H9 (cell line): ENCODE data around the gene SEMA3E. TPM values are rescaled to one million over a fixed set of nuclear protein-coding genes. Genes with fewer than 3 reads are reported as not detected.

Experiments
- DNase-seq: peaks from one replicate; pipeline ENCODE4 v3.0.0-alpha.2; 2017
- H2AFZ ChIP-seq: one replicate; pipeline ENCODE4 v1.6.1; 2013; ENCODE audit warnings: mild to moderate bottlenecking, low read length, control low read depth, moderate library complexity
- H2AK5ac ChIP-seq: 2 replicates; pipeline ENCODE4 v1.6.1; 2013; ENCODE audit warnings: low read length, control low read depth, mixed read lengths; ENCODE audit not compliant: insufficient read length
- H2BK120ac ChIP-seq: one replicate; pipeline ENCODE4 v1.6.1; 2013; ENCODE audit warnings: low read depth, mild to moderate bottlenecking, low read length, control low read depth, inconsistent platforms; ENCODE audit not compliant: poor library complexity, severe bottlenecking
- H2BK12ac ChIP-seq: 2 replicates; pipeline ENCODE4 v1.6.1; 2013; ENCODE audit warnings: low read length, control low read depth, mixed read lengths, low read depth; ENCODE audit not compliant: insufficient read length
- H2BK15ac ChIP-seq: 2 replicates; pipeline ENCODE4 v1.6.1; 2013; ENCODE audit warnings: low read depth, low read length, control low read depth
- H2BK20ac ChIP-seq: one replicate; pipeline ENCODE4 v1.6.1; 2013; ENCODE audit warnings: low read depth, mild to moderate bottlenecking, low read length, control low read depth, inconsistent platforms; ENCODE audit not compliant: poor library complexity, severe bottlenecking
- H2BK5ac ChIP-seq: 2 replicates; pipeline ENCODE4 v1.6.1; 2013; ENCODE audit warnings: low read length, control low read depth, mixed read lengths; ENCODE audit not compliant: insufficient read length
- H3K14ac ChIP-seq: 2 replicates; pipeline ENCODE4 v1.6.1; 2013; ENCODE audit warnings: low read length, control low read depth; ENCODE audit not compliant: insufficient read depth
- H3K18ac ChIP-seq: 2 replicates; pipeline ENCODE4 v1.6.1; 2013; ENCODE audit warnings: low read depth, mild to moderate bottlenecking, mixed read lengths, low read length, control low read depth; ENCODE audit not compliant: insufficient read length
- H3K23ac ChIP-seq: 2 replicates; pipeline ENCODE4 v1.6.1; 2013; ENCODE audit warnings: low read length, control low read depth, mixed read lengths, low read depth; ENCODE audit not compliant: insufficient read length
- H3K23me2 ChIP-seq: 2 replicates; pipeline ENCODE4 v1.6.1; 2013; ENCODE audit warnings: low read depth, mild to moderate bottlenecking, mixed read lengths, low read length, control low read depth; ENCODE audit not compliant: insufficient read length, poor library complexity, severe bottlenecking
- H3K27ac ChIP-seq: 2 replicates; pipeline ENCODE4 v1.5.1; 2013; ENCODE audit warnings: low read length, control low read depth, mixed read lengths, low read depth; ENCODE audit not compliant: insufficient read length
- H3K27me3 ChIP-seq: 2 replicates; pipeline ENCODE4 v1.6.1; 2013; ENCODE audit warnings: low read length, control low read depth, inconsistent platforms; ENCODE audit not compliant: insufficient read depth
- H3K4ac ChIP-seq: 2 replicates; pipeline ENCODE4 v1.6.1; 2013; ENCODE audit warnings: low read depth, mild to moderate bottlenecking, control low read depth, inconsistent platforms, low read length, moderate library complexity
- H3K4me1 ChIP-seq: 2 replicates; pipeline ENCODE4 v1.6.1; 2013; ENCODE audit warnings: low read length, control low read depth, inconsistent platforms; ENCODE audit not compliant: insufficient read depth
- H3K4me2 ChIP-seq: 2 replicates; pipeline ENCODE4 v1.6.1; 2013; ENCODE audit warnings: low read length, control low read depth, mixed read lengths; ENCODE audit not compliant: insufficient read length, insufficient read depth
- H3K56ac ChIP-seq: 2 replicates; pipeline ENCODE4 v1.6.1; 2013; ENCODE audit warnings: low read depth, mild to moderate bottlenecking, mixed read lengths, low read length, control low read depth; ENCODE audit not compliant: insufficient read length
- H3K79me1 ChIP-seq: 2 replicates; pipeline ENCODE4 v1.6.1; 2013; ENCODE audit warnings: low read depth, mild to moderate bottlenecking, moderate library complexity, low read length, control low read depth, inconsistent platforms; ENCODE audit not compliant: insufficient read depth, poor library complexity, severe bottlenecking
- H3K79me2 ChIP-seq: 2 replicates; pipeline ENCODE4 v1.6.1; 2013; ENCODE audit warnings: low read length, control low read depth, inconsistent platforms; ENCODE audit not compliant: insufficient read depth
- H3K9ac ChIP-seq: 2 replicates; pipeline ENCODE4 v1.6.1; 2013; ENCODE audit warnings: low read length, control low read depth, mixed read lengths; ENCODE audit not compliant: insufficient read length; ENCODE audit errors: extremely low read depth
- H3K9me3 ChIP-seq: one replicate; pipeline ENCODE4 v1.6.1; 2013; ENCODE audit warnings: low read depth, low read length, inconsistent platforms; ENCODE audit not compliant: control insufficient read depth
- H3T11ph ChIP-seq: one replicate; pipeline ENCODE4 v1.6.1; 2013; ENCODE audit warnings: mild to moderate bottlenecking, low read length, control low read depth, inconsistent platforms
- H4K20me1 ChIP-seq: one replicate; pipeline ENCODE4 v1.6.1; 2013; ENCODE audit not compliant: control insufficient read depth, insufficient read length, insufficient read depth
- H4K5ac ChIP-seq: 2 replicates; pipeline ENCODE4 v1.6.1; 2013; ENCODE audit warnings: low read depth, mild to moderate bottlenecking, mixed read lengths, low read length, control low read depth; ENCODE audit not compliant: insufficient read length
- H4K8ac ChIP-seq: replicated peaks from 2 replicates; pipeline ENCODE4 v1.6.1; 2013; ENCODE audit warnings: low read length, control low read depth, mixed read lengths, low read depth; ENCODE audit not compliant: insufficient read length
- H4K91ac ChIP-seq: 2 replicates; pipeline ENCODE4 v1.6.1; 2013; ENCODE audit warnings: low read depth, mild to moderate bottlenecking, moderate library complexity, mixed read lengths, low read length, control low read depth; ENCODE audit not compliant: insufficient read length
- H3K27ac Mint-ChIP-seq, 3 experiments: 2 replicates in 2 of 3; 3 replicates in 1 of 3; pipeline ENCODE4 v1.8.0; 2020 to 2021; ENCODE audit warnings: mixed read lengths in 3 of 3, mild to moderate bottlenecking in 1 of 3, moderate library complexity in 1 of 3
- H3K27me3 Mint-ChIP-seq: 2 replicates; pipeline ENCODE4 v1.8.0; 2021; ENCODE audit warnings: low read depth, mild to moderate bottlenecking, moderate library complexity, mixed read lengths
- H3K36me3 Mint-ChIP-seq, 3 experiments: 2 replicates in 2 of 3; 3 replicates in 1 of 3; pipeline ENCODE4 v1.8.0; 2020 to 2021; ENCODE audit warnings: low read depth in 3 of 3, mixed read lengths in 3 of 3; ENCODE audit not compliant: insufficient read depth in 1 of 3
- H3K4me1 Mint-ChIP-seq, 2 experiments: 2 replicates each; pipeline ENCODE4 v1.8.0; 2020; ENCODE audit warnings: mixed read lengths in 2 of 2
- H3K4me3 Mint-ChIP-seq, 2 experiments: 2 replicates in 1 of 2; 3 replicates in 1 of 2; pipeline ENCODE4 v1.8.0; 2020 to 2021; ENCODE audit warnings: mild to moderate bottlenecking in 2 of 2, mixed read lengths in 2 of 2, moderate library complexity in 1 of 2
- H3K9me3 Mint-ChIP-seq, 2 experiments: 2 replicates in 1 of 2; 3 replicates in 1 of 2; pipeline ENCODE4 v1.8.0; 2020; ENCODE audit warnings: mild to moderate bottlenecking in 2 of 2, mixed read lengths in 2 of 2, moderate library complexity in 1 of 2
- CTCF ChIP-seq: fragments of 200-600 bp; sonication (generic); conservative IDR thresholded peaks from 3 replicates; pipeline ENCODE4 v1.8.0; 2021; ENCODE audit warnings: antibody characterized with exemption, mild to moderate bottlenecking
- total RNA-seq: library from RNA; stranded (reverse); gene quantifications from 2 replicates; pipeline ENCODE4 v1.2.1, GENCODE V29; 2021

SEMA3E gene
- total RNA-seq, 1 experiment from 2014 or later = 0.39 TPM

DNA sequence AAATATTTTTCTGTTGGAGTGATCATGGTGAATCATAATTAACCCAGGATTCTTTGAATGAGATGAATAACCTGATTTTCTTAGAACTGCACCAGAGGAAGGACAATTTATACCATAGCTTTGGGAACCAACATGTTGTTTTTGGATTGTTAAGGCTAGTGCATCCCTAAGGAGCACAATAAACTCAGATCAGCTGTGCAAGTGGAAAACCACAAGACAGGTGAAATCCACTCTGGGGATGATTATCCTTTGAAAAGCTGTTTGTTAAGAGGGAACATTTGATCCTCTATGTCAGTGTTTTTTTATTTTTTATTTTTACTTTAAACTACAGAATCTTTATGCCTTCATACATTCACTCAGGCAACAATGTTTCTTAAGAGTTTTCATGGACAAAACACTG, 254.2 kb downstream of the SEMA3E start:
- no peak overlapping the region for H3K56ac ChIP-seq
- no peak overlapping the region for H2BK12ac ChIP-seq
- H2AFZ ChIP-seq = no peak overlapping the region
- no peak overlapping the region for H3K9ac ChIP-seq
- no peaks in the 10 kb centered on the region for H3K27me3 ChIP-seq
- no peak overlapping the region for H3K27ac ChIP-seq
- no peaks in the 10 kb centered on the region for H3K27me3 Mint-ChIP-seq
- no peak overlapping the region for H2BK5ac ChIP-seq
- no peaks in the 10 kb centered on the region for H3K23me2 ChIP-seq
- H3K4me1 ChIP-seq = no peaks in the 10 kb centered on the region
- no peak for TF ChIP-seq CTCF
- no peak overlapping the region for H3K4me3 Mint-ChIP-seq
- H3K4me1 Mint-ChIP-seq = no peaks in the 10 kb centered on the region
- no peak overlapping the region for H4K91ac ChIP-seq
- no peak overlapping the region for H2BK15ac ChIP-seq
- no peaks in the 10 kb centered on the region for H3K36me3 Mint-ChIP-seq
- no peaks in the 10 kb centered on the region for H3K9me3 ChIP-seq
- no peaks in the 10 kb centered on the region for H3K79me2 ChIP-seq
- no peak overlapping the region for H3K23ac ChIP-seq
- no peak overlapping the region for H2BK120ac ChIP-seq
- H4K8ac ChIP-seq = no peak overlapping the region
- H3K4me2 ChIP-seq = no peak overlapping the region
- no peak overlapping the region for H3K18ac ChIP-seq
- no peak overlapping the region for H2AK5ac ChIP-seq
- H3K4ac ChIP-seq = no peak overlapping the region
- H2BK20ac ChIP-seq = no peak overlapping the region
- H3K79me1 ChIP-seq = no peaks in the 10 kb centered on the region
- no peak overlapping the region for H4K5ac ChIP-seq
- DNase-seq = no peak
- no peaks in the 10 kb centered on the region for H3K9me3 Mint-ChIP-seq
- H4K20me1 ChIP-seq = no peaks in the 10 kb centered on the region
- H3K27ac Mint-ChIP-seq = no peak overlapping the region
- H3T11ph ChIP-seq = no peak overlapping the region
- no peak overlapping the region for H3K14ac ChIP-seq
